GM21723 (cell line): ENCODE results near the gene TPD52L1.
A peak's percentile ranks its signal among the peaks of the same experiment; 100 is the strongest.

Experiments used
- ATAC-seq: cut with Tn5 transposase; IDR thresholded peaks from one replicate; pipeline ENCODE4 v1.9.1; 2021; ENCODE audit warnings: mild to moderate bottlenecking, moderate library complexity; ENCODE audit not compliant: unreplicated experiment

The TPD52L1 gene

GRCh38 chr6:125231574-125232343 lies 78.2 kb downstream of the TPD52L1 start:
- no peak for ATAC-seq

- no peak for ATAC-seq
These were observed 78.9 kb downstream of the TPD52L1 start for GRCh38 chr6:125232466-125232865.

GRCh38 chr6:125233202-125233601 lies 79.6 kb downstream of the TPD52L1 start:
- ATAC-seq = no peak

DNA sequence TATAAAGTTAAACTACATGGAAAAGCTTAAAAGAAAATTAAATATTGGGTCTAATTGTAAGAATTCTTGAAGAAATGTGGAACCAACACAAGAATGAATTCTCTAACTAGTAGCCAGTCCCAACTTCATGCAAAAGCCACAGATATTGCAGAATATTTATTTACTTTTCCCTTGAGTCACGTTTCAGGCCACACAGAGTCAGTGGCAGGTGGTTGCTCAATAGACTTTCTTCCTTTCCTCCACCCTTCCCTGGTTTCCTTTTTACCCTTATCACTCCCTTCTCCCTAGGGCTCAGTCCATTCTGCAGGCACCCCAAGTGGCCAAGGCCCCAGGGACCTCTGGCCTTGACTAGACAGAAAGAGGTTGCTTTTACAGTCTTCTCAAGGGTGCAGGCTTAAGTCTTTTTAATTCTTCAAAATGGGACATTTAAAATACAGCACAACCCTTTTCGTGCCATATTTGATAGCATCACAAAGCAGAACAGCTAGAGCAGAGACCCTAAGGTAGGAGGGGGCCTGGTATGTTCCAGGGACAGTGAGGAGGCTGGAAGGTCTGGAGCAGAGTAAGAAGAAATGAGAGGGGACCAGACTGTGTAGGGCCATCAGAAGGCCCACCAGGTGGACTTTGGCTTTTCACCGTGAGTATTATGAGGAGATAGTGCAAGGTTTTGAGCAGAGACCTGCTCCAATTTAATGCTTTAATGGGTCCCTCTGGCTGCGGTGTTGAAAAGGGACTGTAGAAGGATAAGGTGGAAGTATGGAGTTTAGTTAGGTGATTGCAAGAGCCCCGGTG lies 83.2 kb downstream of the TPD52L1 start:
- ATAC-seq = no peak

- ATAC-seq = no peak
These were observed 84.2 kb downstream of the TPD52L1 start for GRCh38 chr6:125237764-125238163.

- ATAC-seq = no peak
These were observed 91.5 kb downstream of the TPD52L1 start for GRCh38 chr6:125245109-125245508.

GRCh38 chr6:125245523-125246264 lies 92.1 kb downstream of the TPD52L1 start:
- no peak for ATAC-seq

- no peak for ATAC-seq
These were observed 93.0 kb downstream of the TPD52L1 start for GRCh38 chr6:125246566-125246965.

DNA sequence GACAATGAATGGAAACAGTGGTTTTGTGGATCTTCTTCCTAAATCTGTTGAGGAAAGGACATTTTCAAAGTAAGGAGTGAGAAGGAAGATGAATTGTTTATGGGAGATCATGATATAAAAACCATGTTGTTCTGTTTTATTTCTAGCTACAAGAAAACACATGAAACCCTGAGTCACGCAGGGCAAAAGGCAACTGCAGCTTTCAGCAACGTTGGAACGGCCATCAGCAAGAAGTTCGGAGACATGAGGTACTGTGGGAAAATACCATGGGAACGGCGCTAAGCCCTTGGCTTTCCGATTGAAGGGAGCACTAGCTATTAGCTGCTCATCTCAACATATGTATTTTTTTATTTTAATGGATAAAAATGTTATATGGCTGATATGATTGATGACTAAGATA lies 94.6 kb downstream of the TPD52L1 start:
- ATAC-seq = no peak

- ATAC-seq = no peak
These were observed 96.9 kb downstream of the TPD52L1 start for GRCh38 chr6:125250511-125250910.

DNA sequence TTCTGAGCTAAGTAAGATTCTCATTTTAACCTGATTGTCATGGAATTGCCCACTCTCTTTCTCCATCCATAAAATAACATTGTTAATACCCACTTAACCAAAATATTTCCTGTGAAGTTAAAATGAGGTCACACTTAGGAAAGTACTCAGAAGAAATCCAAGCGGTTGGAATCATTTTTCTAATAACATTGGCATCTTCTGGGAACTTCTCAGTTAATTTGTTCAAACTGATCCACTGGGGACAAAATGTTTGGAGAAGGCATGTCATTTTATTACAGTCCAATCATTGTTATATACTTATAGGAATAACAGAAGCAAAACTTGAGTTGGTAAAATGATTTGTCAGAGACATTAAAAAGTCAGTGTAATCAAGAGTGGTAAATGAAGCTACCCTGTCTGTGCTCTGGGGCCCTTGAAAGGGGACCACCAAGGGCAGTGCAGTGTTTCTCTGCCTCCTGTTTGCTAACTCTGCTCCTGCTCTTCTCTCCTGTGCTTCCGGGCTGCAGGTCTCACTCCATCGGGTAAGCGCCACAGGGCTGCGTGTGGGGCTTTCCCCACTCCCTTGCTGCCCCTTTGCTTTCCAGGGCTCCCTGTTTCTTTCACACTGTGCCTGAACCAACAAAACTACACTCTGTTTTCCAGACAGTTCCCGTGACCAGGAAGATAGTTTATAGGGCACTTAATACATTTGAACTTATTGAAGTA lies 98.1 kb downstream of the TPD52L1 start:
- no peak for ATAC-seq

DNA sequence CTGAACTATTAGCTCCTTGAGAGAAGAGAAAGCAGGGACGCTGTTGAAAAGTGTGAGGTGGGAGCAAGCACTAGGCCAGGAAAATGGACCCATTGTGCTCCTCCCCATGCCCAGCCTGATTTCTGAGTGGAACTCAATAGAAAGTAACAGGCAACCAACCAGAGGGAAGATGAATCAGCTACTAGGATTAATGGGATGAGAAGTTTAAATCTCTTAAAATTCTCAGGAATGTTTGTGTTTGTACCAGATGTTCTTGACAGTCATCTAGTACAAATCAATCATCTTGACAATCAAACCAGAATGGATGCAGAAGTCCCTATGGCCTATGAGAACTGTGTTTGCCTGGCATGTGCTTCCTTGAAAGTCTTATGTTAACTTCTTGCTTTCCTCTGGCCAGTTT lies 99.3 kb downstream of the TPD52L1 start:
- ATAC-seq = no peak

GRCh38 chr6:125253881-125254280 lies 100.3 kb downstream of the TPD52L1 start:
- ATAC-seq = no peak

DNA sequence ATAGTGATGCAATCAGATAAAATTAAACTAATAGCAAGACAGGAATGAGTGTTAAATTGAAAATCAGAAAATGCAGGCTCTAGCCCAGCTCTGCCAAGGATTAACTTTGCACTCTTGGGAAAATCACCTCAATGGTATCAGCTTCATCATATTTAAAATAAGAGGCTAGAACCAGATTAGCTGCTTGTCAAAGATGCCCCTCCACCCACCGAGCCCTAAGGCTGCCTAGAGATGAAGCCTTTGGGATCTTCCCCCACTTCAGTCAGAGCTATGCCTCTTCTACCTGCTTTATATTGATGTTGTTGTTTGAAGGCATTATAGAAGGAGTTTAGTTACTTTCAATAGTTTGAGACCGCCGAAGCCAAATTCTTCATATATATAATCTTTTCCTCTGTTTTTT lies 100.7 kb downstream of the TPD52L1 start:
- ATAC-seq = no peak

DNA sequence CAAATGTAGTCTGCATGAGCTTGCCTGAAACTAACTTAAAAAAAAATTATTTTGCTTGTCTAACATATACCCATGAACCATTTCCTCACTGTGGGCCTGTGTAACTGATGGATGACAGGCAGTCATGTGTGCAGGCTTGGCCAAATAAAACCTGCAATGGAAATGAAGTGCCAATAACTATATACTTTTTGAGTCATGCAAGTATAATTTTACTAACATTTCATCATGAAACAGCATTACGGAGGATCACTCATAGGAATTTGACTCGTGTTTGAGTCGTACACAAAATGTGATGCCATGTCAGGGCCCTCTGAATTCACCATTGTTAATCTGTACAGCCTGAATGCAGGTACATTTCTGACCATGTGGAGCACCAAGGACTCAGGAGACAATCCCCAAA lies 101.6 kb downstream of the TPD52L1 start:
- no peak for ATAC-seq

GRCh38 chr6:125257351-125257750 lies 103.8 kb downstream of the TPD52L1 start:
- no peak for ATAC-seq

DNA sequence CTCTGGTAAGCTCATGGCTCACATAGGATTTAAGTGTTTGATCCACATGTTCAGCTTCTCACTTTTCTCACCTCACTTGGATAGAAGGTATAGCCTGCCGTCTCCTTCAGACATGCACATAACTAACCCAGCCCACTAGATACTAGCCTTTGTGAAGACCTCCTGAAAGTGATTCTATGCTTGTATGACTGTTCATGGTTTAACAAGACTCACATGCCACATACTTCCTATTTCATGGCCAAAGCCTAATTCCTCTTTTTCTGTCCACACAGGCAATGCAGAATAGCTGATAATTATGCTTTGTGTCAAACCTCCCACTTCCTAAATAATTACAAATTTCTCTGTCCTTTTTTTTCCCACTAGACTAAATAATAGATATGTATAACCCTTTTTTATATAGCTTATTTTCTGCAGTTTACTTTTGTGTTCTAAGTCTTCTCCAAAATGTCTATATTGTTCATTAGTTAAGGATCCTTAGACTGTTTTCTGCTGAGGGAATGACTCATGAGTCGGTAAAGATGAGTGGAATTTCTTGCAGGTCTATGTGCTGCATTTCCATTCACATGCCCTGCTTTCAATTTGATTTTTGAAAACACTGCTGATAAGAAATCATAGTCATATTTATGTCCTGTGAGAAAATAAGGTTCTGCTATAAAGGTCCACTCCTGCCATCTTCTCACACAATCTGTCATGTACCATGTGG lies 105.2 kb downstream of the TPD52L1 start:
- peak; percentile 65 for ATAC-seq

DNA sequence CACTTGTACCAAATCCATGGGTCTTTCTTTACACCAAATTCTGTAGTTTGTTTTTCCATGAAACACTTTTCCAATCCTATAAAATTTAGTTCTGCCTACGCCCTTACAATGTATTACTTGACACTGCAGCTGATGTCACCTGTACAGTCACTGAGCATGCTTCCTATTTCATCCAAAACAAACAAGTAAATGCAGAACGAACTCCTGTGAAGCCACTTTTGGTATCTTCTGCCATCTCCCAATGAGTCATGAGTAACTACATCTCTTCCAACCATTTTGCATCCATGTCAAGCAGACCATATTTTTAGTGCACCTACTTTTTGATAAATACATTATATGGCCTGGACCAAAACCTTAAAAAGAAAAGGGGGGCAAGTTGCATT lies 105.8 kb downstream of the TPD52L1 start:
- ATAC-seq = no peak

DNA sequence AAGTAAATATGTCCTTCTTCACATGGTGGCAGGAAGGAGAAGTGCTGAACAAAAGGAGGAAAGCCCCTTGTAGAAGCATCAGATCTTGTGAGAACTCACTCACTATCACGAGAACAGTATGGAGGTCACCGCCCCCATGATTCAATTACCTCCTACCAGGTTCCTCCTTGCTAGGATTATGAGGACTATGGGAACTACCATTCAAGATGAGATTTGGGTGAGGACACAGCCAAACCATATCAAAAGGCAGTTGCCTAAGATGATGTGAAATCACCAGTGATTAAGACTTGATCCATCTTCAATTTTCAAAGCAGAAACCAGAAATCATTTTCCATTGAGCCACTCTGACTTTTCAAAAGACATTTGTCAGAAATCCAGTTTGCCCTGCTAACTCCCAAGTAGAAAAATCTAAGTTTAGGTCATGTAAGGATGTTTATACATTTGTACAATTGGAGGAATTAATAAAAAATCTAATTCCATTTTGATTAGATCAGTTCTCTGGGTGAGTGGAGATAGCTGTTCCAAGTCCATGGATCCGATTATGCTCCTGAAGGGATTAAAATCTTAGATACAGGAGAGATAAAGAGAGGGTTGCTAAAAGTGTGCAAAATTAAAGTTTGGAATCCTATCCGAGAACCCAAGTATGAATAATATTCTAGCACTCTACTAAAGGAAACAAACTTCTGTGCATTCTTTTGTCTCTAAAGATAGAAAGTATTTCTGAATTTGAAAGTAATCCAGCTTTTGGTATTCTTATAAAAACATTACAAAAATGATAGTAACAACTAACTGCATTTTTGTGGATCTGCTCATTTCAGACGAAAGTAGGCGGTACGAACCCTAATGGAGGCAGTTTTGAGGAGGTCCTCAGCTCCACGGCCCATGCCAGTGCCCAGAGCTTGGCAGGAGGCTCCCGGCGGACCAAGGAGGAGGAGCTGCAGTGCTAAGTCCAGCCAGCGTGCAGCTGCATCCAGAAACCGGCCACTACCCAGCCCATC lies 108.7 kb downstream of the TPD52L1 start:
- ATAC-seq = no peak
